Raji (cell line): ENCODE data around the gene MAP2.

Experiments used
- POLR2A ChIP-seq: IDR thresholded peaks from 2 replicates; pipeline ENCODE4 v1.6.1; 2011; ENCODE audit warnings: low read depth, low read length, control low read depth; ENCODE audit not compliant: insufficient read depth

The MAP2 gene

DNA sequence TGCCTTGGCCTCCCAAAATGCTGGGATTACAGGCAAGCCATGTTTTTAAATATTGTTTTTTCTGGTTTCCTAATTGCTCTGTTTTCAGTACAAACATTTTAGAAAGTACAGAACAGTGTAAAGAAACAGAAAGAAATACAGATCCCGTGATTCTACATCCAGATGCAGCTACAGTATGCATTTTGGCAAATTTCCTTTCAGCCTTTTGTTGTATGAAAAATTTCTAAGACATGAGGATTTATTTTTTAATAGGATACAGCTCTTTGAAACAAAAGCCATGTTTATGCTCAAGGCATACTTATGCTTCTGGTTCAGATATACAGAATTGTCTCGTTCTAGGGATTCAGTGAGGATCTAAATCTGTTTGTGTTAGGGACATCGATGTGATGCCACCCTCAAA is 109.5 kb downstream of the MAP2 start:
- no peak for TF ChIP-seq POLR2A

DNA sequence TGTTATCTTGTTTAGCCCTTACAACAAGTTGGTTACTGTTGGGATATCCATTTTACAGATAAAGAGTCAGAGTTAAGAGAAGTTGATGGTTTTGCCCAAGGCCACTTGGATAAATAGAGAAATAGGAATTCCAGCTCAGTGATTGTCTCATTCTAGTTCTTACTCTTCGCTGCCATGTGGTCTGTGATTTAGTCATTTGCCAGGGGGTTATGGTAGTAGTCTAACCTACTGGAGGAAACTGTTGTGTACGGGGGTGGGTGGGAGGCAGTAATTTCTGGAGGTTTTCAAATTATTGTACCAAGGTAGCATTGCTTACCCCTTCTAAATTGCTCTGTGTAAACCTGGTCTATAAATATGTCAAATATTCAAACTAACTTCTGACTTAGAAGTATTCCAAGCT is 110.4 kb downstream of the MAP2 start:
- TF ChIP-seq POLR2A, result no peak

DNA sequence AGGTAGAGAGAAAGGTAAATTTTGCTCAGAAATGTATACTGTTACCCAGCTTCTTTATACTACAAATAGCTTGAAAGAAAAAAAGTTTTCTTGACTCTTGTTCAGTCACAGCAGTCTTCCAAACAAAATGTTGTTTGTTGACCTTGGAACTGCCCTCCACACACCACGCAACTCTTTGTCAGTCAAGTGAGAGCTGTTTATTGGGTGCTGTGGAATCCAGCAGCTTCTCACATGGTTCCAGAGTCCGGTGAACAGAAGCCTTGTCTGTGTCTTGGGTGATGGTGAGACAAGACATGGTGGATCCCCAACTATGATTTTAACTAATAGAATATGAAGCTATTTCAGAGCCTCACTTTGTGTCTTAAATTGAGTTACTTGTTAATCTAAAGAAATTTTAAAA is 112.5 kb downstream of the MAP2 start:
- TF ChIP-seq POLR2A, result no peak

GRCh38 chr2:209547726-209548125 is 123.9 kb downstream of the MAP2 start:
- no peak for TF ChIP-seq POLR2A

- TF ChIP-seq POLR2A, result no peak
Measured at GRCh38 chr2:209549589-209549988, 125.7 kb downstream of the MAP2 start.

DNA sequence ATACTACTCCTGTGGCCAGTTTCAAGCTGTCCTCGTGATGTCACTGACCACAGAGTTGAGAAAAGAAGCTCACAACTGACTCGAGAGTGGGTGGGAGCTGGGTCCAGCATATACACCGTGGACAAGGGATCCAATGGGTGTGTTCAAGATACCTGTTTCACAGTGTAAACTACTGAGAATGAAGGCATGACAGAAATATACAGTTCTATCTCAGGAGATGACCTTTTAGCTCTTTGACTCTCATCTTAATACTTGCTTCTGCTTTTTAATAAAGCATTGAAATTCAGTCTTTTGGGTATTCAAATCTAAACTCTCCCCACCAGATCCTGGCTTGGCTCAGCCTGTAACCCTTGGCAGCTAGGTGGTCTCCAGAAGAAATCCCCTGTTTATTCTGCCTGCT is 130.1 kb downstream of the MAP2 start:
- TF ChIP-seq POLR2A, result no peak

DNA sequence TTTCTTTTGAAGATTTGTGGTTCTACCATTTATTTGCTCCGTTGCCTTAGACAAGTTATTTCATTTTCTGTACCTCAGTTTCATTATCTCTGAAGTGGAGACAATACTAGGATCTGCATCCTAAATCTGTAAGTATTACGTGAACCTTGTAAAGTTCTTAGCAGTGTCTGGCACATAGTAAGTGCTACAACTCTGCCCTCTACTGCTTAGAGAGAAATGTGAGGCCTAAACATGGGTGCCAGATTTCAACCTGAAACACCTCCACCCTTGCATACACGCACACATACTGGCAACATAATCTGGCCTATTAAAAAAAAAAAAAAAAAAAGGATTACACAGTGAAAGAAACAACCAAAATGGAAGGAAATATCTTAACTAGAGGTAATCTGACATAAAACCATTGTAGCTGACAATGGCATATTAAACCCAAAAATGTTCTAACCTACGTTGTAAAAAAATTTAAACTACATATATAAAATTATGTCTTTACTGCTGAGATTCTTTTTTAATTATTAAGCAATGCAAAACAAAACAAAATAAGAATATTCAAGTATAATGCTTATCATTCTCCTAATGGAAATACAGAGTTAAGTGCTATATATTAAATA is 132.6 kb downstream of the MAP2 start:
- no peak for TF ChIP-seq POLR2A

DNA sequence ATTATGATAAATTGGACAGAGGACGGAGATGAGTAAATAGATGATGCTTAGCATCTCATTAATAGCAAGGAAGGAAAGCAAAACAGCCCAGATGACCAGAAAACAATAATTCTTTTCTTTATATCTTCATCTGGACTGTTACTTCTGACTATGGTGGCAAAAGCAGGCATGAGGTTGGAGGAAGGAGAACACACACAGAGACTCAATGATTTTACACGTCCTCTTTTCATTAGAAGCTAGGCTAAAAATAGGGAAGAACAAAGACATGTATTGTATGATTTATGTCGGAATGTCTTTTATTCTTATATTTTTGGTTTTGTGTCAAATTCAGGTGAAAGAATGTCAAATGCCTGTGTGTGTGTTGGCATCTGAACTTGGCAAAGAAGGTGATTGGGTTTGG is 137.1 kb downstream of the MAP2 start:
- no peak for TF ChIP-seq POLR2A

DNA sequence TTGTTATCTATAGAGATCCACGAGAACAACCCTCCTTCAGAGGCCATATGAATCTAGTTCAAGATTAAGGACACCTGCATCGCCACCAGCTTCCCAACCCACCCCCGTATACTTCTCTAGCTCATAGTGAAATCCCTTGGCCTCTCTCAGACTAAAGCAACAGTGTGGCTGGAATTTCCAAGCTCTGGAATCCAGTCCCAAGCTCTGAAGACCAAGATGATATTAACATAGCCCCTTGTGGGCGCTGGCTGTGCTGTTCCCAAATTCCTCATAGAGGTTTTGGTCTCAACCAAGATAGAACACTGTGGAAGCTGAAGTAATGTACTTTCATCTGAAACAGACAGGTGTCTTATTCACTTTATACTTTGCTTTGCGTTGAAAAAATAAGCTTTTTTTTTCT is 139.6 kb downstream of the MAP2 start:
- no peak for TF ChIP-seq POLR2A

- no peak for TF ChIP-seq POLR2A
Measured at GRCh38 chr2:209564816-209565215, 141.0 kb downstream of the MAP2 start.

DNA sequence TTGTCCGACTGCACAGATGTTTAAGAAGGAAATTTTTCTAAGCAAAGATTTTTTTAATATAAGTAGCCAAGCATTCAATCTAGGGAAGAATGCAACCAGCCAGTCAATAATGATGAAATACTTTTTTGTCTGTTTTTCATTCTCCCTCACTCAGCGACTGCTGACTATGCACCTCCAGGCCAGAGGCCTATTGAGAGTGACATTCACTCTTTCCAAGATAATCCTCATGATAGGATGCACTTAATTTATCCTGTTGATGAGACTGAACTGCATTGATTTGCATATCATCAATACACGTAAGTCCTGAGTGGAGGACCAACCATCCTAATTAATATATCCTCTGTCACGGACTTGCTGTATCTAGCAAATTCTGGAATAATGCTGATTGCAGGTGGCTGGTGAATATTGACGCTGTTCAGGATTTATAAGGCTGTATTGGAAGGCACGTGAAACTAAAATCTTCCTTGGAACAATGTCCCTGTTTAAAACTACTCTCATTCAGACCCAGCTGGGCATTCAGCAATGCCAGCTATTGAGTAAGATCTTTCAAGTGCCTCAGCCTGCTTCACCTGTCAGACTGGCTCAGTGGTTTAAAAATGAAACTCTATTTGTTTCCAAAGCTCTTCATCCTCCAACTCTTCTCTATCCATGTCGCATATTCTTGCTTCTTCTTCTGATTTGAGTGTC is 142.2 kb downstream of the MAP2 start:
- TF ChIP-seq POLR2A, result no peak

- no peak for TF ChIP-seq POLR2A
Measured at GRCh38 chr2:209570194-209570593, 146.3 kb downstream of the MAP2 start.

GRCh38 chr2:209574515-209574914 is 150.7 kb downstream of the MAP2 start:
- no peak for TF ChIP-seq POLR2A

- TF ChIP-seq POLR2A, result no peak
Measured at GRCh38 chr2:209577376-209578357, 153.8 kb downstream of the MAP2 start.

- TF ChIP-seq POLR2A, result no peak
Measured at GRCh38 chr2:209578394-209579001, 154.7 kb downstream of the MAP2 start.
